ENCODE measurements around the gene ZBED2. TPM values are rescaled to one million over a fixed set of nuclear protein-coding genes. Genes with fewer than 3 reads are reported as not detected.

ZBED2 gene
- total RNA-seq, 4 donors from 2014 or later = 0.49 to 1.9 (median 0.84) TPM; not detected in 1

DNA sequence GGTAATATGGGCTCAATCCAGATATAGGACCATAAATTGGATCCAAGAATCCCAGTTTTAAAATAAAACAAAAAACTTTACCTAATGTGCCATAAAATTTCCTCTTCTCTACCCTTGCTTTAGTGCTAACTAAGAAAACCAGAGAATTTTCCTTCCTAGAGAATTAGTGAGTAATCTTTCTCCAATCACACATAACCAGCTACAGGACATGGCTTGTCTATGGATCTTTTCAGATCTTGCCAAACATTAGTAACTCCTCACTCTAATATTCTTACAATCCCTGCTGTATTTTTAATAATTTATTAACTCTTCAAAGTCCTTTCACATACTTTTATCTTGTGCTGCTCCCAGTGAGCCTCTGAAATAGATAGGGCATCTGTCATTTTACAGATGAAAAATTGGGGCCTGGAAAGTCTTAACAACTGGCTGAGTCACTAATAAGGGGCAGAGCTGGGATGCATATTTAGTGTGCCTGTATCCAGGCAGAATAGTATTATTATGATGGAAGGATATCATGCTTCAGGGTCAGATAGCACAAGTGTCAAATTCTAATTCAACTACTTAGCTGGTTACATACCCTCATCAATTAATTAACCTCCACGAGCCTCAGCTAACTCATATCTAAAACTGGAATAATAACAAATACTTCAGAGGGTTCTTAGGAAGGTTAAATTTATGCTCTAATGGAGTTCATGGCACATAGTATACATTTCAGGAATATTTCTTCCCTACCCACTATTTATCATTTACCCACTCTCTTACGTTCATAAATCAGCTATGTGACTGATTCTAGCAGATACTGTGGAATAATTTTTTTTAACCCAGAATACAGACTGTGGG is 5.6 kb downstream of the ZBED2 start:
- H3K4me3 ChIP-seq (ENCODE audit: low read depth, poor library complexity, severe bottlenecking) = no peak overlapping the region
- intact Hi-C loops (cut with DNase I; ENCODE audit: low total_unique reads) = loop anchor here (10.0 kb wide), 1 partner anchor 95 kb away; no protein-coding TSS in a partner anchor
- TF ChIP-seq POLR2A (IDR thresholded peaks at IDR 0.05) = no peak
- TF ChIP-seq, protein P1, sequence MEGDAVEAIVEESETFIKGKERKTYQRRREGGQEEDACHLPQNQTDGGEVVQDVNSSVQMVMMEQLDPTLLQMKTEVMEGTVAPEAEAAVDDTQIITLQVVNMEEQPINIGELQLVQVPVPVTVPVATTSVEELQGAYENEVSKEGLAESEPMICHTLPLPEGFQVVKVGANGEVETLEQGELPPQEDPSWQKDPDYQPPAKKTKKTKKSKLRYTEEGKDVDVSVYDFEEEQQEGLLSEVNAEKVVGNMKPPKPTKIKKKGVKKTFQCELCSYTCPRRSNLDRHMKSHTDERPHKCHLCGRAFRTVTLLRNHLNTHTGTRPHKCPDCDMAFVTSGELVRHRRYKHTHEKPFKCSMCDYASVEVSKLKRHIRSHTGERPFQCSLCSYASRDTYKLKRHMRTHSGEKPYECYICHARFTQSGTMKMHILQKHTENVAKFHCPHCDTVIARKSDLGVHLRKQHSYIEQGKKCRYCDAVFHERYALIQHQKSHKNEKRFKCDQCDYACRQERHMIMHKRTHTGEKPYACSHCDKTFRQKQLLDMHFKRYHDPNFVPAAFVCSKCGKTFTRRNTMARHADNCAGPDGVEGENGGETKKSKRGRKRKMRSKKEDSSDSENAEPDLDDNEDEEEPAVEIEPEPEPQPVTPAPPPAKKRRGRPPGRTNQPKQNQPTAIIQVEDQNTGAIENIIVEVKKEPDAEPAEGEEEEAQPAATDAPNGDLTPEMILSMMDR (IDR thresholded peaks at IDR 0.05) = no peak
- WGBS, 2 donors = 51 to 71% methylated on average over 2 of the region's 2 CpGs
- DNase-seq (ENCODE audit: low spot score in 2 of 2) = no peak

DNA sequence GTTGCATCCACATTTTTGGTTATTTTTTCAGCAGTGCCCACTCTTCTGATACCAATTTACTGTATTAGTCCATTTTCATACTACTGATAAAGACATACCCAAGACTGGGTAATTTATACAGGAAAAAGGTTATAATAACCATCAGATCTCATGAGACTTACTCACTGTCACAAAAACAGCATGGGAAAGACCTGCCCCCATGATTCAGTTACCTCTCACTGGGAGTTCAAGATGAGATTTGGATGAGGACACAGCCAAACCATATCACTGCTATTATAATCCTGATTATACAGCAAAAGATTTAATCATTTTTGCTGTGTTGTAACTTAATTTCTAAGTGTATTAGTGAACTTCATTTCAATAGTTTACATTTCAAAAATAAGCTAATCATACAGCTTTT is 6.6 kb downstream of the ZBED2 start:
- TF ChIP-seq, protein P1 (IDR thresholded peaks at IDR 0.05) = no peak
- TF ChIP-seq POLR2A (IDR thresholded peaks at IDR 0.05) = no peak
- intact Hi-C loops (cut with DNase I; ENCODE audit: low total_unique reads) = loop anchor here (10.0 kb wide), 1 partner anchor 96 kb away; no protein-coding TSS in a partner anchor
- H3K4me3 ChIP-seq (ENCODE audit: low read depth, poor library complexity, severe bottlenecking) = no peak overlapping the region
- DNase-seq (ENCODE audit: low spot score in 2 of 2) = no peak

DNA sequence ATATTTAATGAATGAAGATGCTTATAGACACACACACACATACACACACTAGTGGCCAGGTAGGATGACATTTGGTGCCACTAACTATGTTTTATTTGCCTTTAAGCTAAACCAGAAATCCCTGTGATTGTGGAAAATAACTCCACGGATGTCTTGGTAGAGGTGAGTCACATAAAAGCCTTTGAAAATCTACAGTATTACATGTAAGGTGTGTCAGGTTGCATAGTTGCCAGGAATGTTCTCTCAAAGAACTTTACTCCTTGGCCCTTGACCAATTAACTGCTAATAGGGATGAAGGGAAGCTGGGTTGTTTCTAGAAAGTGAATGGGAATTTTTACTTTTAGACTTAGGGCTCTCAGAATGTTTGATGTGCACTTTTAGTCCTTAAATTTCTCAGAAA is 9.9 kb downstream of the ZBED2 start:
- TF ChIP-seq, protein P1 (IDR thresholded peaks at IDR 0.05) = no peak
- H3K4me3 ChIP-seq (ENCODE audit: low read depth, poor library complexity, severe bottlenecking) = no peak overlapping the region
- intact Hi-C loops (cut with DNase I; ENCODE audit: low total_unique reads) = loop anchor here (10.0 kb wide), 1 partner anchor 100 kb away; no protein-coding TSS in a partner anchor
- DNase-seq (ENCODE audit: low spot score in 2 of 2) = peak in 1 of 2 donors; percentile 25
- 33 to 46% methylated on average over 1 of the region's 1 CpG for WGBS, 2 donors

DNA sequence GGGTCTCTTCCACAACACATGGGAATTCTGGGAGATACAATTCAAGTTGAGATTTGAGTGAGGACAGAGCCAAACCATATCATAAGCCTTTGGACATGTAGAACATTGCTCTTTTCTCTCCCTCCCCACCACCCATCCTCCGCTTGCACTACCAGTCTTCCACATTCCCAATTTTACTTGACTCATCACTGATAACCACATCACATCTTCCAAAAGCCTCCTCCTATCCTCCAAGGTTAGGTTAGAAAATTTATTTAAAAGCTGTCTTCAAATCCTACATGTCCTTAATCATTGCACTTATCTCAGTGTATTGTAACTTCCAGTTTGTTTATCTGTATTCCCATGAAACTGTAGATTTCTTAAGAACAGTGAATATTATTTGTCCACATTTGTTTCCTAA is 10.4 kb downstream of the ZBED2 start:
- WGBS, 2 donors = 68 to 69% methylated on average over 1 of the region's 1 CpG
- H3K4me3 ChIP-seq (ENCODE audit: low read depth, poor library complexity, severe bottlenecking) = no peak overlapping the region
- TF ChIP-seq, protein P1 (IDR thresholded peaks at IDR 0.05) = no peak
- TF ChIP-seq POLR2A (IDR thresholded peaks at IDR 0.05) = no peak
- DNase-seq (ENCODE audit: low spot score in 2 of 2) = no peak
- intact Hi-C loops (cut with DNase I; ENCODE audit: low total_unique reads) = loop anchor here (10.0 kb wide), 1 partner anchor 100 kb away; no protein-coding TSS in a partner anchor

DNA sequence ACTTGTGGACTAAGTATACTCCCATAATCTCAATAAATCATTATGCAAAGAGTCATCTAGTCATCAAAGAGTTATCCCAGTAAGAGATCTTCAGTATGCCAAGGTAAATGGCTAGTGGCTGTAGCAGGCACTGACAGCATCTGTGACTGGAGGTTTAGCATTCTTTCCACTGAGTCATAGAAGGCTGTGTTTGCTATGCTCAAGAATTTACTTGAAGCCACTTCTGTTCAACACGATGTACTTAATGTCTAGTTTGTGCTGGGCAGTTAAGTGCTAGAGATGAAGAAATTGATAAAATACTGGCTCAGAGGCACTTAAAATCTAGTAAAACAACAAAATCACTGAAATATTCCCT is 13.0 kb downstream of the ZBED2 start:
- TF ChIP-seq, protein P1 (IDR thresholded peaks at IDR 0.05) = no peak
- TF ChIP-seq POLR2A (IDR thresholded peaks at IDR 0.05) = no peak
- DNase-seq (ENCODE audit: low spot score in 2 of 2) = no peak

More for the DNA sequence above, 13.0 kb downstream of the ZBED2 start:
- H3K4me3 ChIP-seq (ENCODE audit: low read depth, poor library complexity, severe bottlenecking) = no peak overlapping the region
- intact Hi-C loops (cut with DNase I; ENCODE audit: low total_unique reads) = loop anchor here (10.0 kb wide), 1 partner anchor 103 kb away; no protein-coding TSS in a partner anchor
- WGBS, 2 donors = 56 to 64% methylated on average over 1 of the region's 1 CpG

All from lower leg skin (tissue), 4 donors.